Measurements from ENCODE around the gene IL1F10. TPM values are rescaled to one million over a fixed set of nuclear protein-coding genes. Genes with fewer than 3 reads are reported as not detected.
A peak's percentile ranks its signal among the peaks of the same experiment; 100 is the strongest.

The IL1F10 gene
- total RNA-seq, 1 donor from 2014 or later, result not detected

DNA sequence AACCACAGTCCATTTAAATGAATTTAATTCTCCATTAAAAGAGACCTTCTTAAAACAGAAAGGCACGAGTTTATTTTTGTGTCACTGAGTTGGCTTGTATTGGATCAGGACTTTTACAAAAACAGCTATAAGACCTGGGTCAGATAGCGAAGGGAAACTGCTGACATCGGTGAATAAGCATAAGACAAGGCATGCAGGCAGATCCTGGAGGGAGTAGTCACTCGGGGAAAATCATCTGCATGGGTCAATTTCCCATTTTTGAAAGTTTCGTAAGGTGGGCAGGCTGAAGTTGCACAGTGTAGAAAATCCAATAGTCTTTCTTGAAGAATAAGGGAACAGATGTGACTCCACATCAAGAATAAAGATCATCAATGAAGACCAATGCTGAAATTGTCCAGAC lies 28.1 kb upstream of the IL1F10 start:
- TF ChIP-seq, protein P1, sequence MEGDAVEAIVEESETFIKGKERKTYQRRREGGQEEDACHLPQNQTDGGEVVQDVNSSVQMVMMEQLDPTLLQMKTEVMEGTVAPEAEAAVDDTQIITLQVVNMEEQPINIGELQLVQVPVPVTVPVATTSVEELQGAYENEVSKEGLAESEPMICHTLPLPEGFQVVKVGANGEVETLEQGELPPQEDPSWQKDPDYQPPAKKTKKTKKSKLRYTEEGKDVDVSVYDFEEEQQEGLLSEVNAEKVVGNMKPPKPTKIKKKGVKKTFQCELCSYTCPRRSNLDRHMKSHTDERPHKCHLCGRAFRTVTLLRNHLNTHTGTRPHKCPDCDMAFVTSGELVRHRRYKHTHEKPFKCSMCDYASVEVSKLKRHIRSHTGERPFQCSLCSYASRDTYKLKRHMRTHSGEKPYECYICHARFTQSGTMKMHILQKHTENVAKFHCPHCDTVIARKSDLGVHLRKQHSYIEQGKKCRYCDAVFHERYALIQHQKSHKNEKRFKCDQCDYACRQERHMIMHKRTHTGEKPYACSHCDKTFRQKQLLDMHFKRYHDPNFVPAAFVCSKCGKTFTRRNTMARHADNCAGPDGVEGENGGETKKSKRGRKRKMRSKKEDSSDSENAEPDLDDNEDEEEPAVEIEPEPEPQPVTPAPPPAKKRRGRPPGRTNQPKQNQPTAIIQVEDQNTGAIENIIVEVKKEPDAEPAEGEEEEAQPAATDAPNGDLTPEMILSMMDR (IDR thresholded peaks at IDR 0.05), result no peak
- ATAC-seq, result no peak
- no peaks in the 10 kb centered on the region for H3K9me3 ChIP-seq
- H3K4me3 ChIP-seq, result no peak overlapping the region
- no peaks in the 10 kb centered on the region for H3K27me3 ChIP-seq
- H3K27ac ChIP-seq, result no peak overlapping the region
- intact Hi-C loops (cut with DNase I), result no loop called here
- H3K4me1 ChIP-seq, result no peaks in the 10 kb centered on the region
- no peaks in the 10 kb centered on the region for H3K36me3 ChIP-seq
- no peak for DNase-seq

DNA sequence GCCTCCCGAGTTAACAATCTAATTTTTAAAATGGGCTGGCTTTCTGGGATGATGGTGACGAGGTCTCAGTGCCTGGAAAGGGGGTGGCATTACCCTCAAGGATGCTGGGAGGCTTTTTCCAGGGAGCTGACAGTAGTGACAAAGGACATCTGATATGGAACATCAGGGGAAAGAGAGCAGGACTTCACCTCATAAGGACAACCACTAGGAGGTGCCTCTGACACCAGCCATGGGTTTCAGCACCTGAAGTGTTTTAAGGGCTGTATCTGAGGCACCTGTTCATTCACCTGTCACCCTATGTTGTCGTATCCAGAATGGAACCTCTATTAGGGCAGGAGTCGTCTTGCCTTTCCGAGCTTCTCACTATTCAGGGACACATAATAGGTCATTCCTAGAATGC lies 25.9 kb upstream of the IL1F10 start:
- intact Hi-C loops (cut with DNase I), result no loop called here
- Histone ChIP-seq H3K27ac (no peak overlapping the region), H3K4me1 (no peaks in the 10 kb centered on the region), H3K36me3 (no peaks in the 10 kb centered on the region), H3K27me3 (no peaks in the 10 kb centered on the region), H3K9me3 (no peaks in the 10 kb centered on the region), H3K4me3 (no peak overlapping the region)
- no peak for ATAC-seq
- TF ChIP-seq, protein P1 (IDR thresholded peaks at IDR 0.05), result peak; percentile 10
- no peak for DNase-seq

DNA sequence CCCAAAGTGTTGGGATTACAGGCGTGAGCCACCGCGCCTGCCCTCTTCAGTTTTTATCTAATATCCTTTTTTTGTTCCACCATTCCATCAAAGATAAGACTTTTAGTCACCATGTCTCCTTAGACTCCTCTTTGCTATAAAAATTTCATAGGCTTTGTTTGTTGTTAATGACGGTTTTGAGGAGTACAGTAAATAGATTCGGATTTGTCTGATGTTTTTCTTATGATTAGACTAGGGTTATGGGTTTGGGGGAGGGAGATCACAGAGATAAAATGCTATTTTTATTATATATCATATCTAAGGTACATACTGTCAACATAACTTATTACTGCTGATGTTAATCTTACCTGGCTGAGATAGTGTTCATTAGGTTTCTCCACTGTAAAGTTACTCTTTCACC lies 21.3 kb upstream of the IL1F10 start:
- no peak overlapping the region for H3K27ac ChIP-seq
- H3K36me3 ChIP-seq, result no peaks in the 10 kb centered on the region
- DNase-seq (no peak), ATAC-seq (no peak)
- intact Hi-C loops (cut with DNase I), result no loop called here
- H3K9me3 ChIP-seq, result no peaks in the 10 kb centered on the region
- no peaks in the 10 kb centered on the region for H3K4me1 ChIP-seq
- no peak overlapping the region for H3K4me3 ChIP-seq
- H3K27me3 ChIP-seq, result no peaks in the 10 kb centered on the region
- TF ChIP-seq, protein P1 (IDR thresholded peaks at IDR 0.05), result no peak

DNA sequence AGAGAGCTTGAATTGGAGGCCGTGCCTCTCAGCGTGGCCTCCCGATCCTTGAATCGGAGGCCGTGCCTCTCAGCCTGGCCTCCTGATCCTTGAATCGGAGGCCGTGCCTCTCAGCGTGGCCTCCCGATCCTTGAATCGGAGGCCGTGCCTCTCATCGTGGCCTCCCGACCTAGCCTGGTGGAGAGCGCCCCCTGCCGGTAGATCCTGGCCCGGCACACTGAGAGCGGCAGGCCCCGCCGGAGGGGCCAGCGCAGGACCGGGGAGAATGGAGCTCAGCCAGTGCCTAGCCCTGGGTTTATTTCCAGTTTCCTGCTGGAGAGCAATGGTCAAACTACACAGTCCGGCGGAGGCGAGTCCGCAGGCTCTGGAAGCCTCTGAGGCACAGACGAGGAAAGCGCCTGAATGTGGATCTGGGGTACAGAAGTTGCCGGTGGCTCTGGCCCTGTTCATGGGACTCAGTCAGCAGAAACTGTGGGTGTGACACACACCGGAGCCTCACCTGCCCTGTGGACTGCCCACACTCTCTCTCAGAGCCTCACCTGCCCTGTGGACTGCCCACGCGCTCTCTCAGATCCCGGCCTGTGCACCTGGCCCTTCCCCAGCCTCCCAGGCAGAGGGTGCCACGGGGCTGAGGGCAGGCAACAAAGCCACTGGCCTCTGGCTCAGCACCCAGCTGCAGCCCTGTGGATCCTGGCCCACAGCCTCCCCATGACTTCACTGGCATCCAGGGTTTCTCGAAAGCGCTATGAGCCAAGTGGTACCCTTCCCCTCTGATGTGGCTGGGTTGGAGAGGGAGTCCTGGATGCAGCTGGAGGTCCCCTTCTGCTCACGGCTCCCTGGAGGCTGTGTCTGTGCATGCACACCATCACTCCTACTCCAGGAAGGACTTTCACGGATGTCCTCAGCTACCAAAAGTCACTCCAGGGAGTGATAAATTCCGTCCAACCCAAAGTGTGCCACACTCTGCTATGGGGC lies 16.6 kb upstream of the IL1F10 start:
- Histone ChIP-seq H3K27me3 (no peaks in the 10 kb centered on the region), H3K27ac (no peak overlapping the region), H3K4me1 (no peaks in the 10 kb centered on the region), H3K36me3 (no peaks in the 10 kb centered on the region), H3K4me3 (no peak overlapping the region), H3K9me3 (no peaks in the 10 kb centered on the region)
- intact Hi-C loops (cut with DNase I), result no loop called here
- ATAC-seq, result peak; percentile 40
- no peak for DNase-seq
- TF ChIP-seq, protein P1 (IDR thresholded peaks at IDR 0.05), result no peak

DNA sequence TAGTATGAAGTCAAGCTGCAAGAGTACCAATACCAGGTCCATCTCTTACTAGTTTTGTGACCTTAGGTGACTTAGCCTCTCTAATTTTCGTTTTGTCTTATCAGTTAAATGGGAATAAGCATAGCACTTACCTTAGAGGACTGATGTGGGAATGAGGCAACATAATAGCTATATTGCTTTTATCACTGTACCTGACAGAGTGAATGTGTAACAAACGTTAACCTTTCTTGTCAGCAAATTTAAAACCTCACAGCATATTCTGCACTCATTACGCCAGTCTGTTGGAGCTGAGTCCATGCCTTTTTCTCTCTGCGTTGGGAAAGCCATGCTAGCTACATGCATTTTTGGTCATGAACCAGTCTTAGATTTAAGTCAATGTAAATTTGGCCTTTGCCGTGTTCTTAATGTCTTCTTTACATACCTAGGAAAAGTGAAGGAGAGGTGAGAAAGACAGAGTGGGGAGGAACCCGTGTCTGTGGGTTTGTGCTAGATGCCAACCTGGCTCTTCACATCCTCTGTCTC lies 15.3 kb upstream of the IL1F10 start, which contains the start of gene IL36B:
IL36B (minus strand) TSS at position 472 of the 522 bp plus-strand sequence.
- no peak for DNase-seq
- H3K9me3 ChIP-seq, result no peaks in the 10 kb centered on the region

More for the DNA sequence above, 15.3 kb upstream of the IL1F10 start, which contains the start of gene IL36B:
- intact Hi-C loops (cut with DNase I), result no loop called here
- Histone ChIP-seq H3K27ac (no peak within 1 kb of the TSS), H3K4me1 (no peaks in the 10 kb centered on the region), H3K4me3 (no peak within 1 kb of the TSS), H3K27me3 (no peaks in the 10 kb centered on the region), H3K36me3 (no peaks in the 10 kb centered on the region)
- TF ChIP-seq, protein P1 (IDR thresholded peaks at IDR 0.05), result no peak
- ATAC-seq, result no peak

Measured in upper lobe of right lung (tissue), 1 donor.